Measurements from ENCODE around the gene SPOCK1. TPM values are rescaled to one million over a fixed set of nuclear protein-coding genes. Genes with fewer than 3 reads are reported as not detected.

Gene SPOCK1
- total and polyA plus RNA-seq, 8 donors = 0.46 to 15.6 (median 9.2) TPM

DNA sequence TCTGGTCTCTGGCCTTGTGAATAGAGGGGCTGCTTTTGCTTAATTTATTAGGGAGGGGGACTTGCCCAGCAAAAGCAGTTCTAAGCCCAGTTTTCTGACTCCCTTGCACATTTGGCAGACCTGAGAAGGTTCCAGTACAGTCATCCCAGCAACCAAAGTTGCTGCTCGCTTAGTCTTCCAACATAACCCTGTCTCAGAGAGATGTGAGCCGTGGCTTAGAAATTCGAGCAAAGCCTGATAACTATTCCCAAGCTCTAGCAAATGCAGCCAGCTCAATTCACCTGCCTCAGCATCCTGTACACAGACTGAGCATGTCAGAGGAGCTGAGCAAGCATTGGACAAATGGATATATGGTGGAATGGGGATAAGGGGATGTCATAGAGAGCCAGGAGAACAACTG is 401.9 kb downstream of the SPOCK1 start:
- TF ChIP-seq POLR2A (IDR thresholded peaks at IDR 0.05) (no peak), POLR2AphosphoS5 (IDR thresholded peaks at IDR 0.05) (no peak), EP300 (IDR thresholded peaks at IDR 0.05) (no peak)
- TF ChIP-seq, protein P1, sequence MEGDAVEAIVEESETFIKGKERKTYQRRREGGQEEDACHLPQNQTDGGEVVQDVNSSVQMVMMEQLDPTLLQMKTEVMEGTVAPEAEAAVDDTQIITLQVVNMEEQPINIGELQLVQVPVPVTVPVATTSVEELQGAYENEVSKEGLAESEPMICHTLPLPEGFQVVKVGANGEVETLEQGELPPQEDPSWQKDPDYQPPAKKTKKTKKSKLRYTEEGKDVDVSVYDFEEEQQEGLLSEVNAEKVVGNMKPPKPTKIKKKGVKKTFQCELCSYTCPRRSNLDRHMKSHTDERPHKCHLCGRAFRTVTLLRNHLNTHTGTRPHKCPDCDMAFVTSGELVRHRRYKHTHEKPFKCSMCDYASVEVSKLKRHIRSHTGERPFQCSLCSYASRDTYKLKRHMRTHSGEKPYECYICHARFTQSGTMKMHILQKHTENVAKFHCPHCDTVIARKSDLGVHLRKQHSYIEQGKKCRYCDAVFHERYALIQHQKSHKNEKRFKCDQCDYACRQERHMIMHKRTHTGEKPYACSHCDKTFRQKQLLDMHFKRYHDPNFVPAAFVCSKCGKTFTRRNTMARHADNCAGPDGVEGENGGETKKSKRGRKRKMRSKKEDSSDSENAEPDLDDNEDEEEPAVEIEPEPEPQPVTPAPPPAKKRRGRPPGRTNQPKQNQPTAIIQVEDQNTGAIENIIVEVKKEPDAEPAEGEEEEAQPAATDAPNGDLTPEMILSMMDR (IDR thresholded peaks at IDR 0.05) = no peak
- Histone ChIP-seq H3K36me3 (no peaks in the 10 kb centered on the region), H3K27me3 (no peaks in the 10 kb centered on the region), H3K27ac (no peak overlapping the region), H3K4me1 (no peaks in the 10 kb centered on the region), H3K9me3 (no peaks in the 10 kb centered on the region), H3K4me3 (no peak overlapping the region)
- 76 to 94% (median 92%) methylated on average over 3 of the region's 3 CpGs for WGBS, 5 donors
- no peak for DNase-seq
- intact Hi-C loops (cut with DNase I; ENCODE audit: low total_unique reads) = no loop called here

DNA sequence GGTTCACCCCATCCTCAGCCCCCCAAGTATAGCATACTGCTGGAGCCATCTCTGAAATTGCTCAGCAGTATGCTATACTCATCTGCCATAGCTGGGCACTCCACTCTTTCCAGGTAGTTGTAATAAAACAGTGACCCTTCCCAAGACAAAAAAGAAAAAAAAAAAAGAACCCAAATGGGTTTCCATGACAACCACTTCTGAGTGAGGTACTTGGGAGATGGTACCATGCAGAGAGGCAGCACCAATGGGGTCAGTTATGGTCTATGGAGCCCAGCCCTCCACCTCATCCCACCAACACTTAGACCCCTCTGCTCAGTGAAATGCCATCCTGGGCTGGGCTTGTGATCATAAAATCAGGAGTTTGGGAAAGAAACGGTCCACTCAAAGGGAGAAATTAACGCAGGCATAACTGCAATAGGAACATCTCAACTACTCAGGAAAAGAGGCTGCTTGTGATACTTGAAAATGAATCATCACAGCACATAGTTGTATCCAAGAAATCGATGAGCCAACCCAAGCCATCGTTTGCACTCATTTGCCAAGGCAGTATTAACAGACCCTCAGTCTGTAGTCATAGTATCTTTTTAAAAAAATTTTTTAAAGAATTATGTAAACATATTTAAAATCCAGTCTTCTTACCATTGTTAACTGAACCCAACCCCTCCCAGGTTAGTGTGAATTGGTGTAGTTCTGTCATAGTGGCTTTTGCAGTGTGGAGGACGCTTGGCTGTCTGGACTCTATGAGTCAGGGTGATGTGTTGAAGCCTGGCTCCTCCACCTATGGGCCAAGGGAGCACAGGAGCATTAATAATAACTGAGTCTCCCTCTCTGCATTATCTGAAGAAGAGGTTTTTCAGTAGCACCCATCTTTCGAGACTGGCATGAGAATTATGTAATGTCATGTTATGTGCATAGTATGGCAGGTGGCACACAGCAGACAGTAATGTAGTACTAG is 402.7 kb downstream of the SPOCK1 start:
- Histone ChIP-seq H3K4me3 (no peak overlapping the region), H3K27me3 (no peaks in the 10 kb centered on the region), H3K27ac (no peak overlapping the region), H3K9me3 (no peaks in the 10 kb centered on the region), H3K4me1 (no peaks in the 10 kb centered on the region), H3K36me3 (no peaks in the 10 kb centered on the region)
- no peak for TF ChIP-seq EP300 (IDR thresholded peaks at IDR 0.05)
- TF ChIP-seq POLR2A (IDR thresholded peaks at IDR 0.05) = no peak
- no peak for TF ChIP-seq POLR2AphosphoS5 (IDR thresholded peaks at IDR 0.05)
- TF ChIP-seq, protein P1 (IDR thresholded peaks at IDR 0.05) = no peak
- WGBS, 5 donors = 84 to 89% (median 89%) methylated on average over 6 of the region's 6 CpGs
- DNase-seq = no peak
- intact Hi-C loops (cut with DNase I; ENCODE audit: low total_unique reads) = no loop called here

DNA sequence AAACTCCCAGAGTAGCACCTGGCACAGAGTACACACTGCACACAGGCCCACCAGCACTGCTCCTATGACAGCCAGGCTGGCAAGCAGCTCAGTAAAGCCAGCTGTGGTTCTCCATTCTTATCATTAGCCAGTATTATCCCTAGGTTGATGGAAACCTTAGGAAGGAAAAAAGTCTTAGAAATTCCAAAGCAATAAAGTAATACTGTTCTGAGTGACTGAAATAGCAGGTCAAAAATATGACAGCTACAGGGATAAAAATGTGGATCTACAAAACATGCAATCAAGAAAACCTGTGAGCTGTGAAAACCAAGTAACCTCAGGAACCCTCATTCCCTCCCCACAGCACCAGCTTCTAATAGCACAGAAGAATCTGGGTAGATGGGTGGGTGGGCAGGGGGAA is 403.5 kb downstream of the SPOCK1 start:
- Histone ChIP-seq H3K4me1 (no peaks in the 10 kb centered on the region), H3K9me3 (no peaks in the 10 kb centered on the region), H3K27ac (no peak overlapping the region), H3K27me3 (no peaks in the 10 kb centered on the region), H3K4me3 (no peak overlapping the region), H3K36me3 (no peaks in the 10 kb centered on the region)
- intact Hi-C loops (cut with DNase I; ENCODE audit: low total_unique reads) = no loop called here
- DNase-seq = no peak
- TF ChIP-seq POLR2AphosphoS5 (IDR thresholded peaks at IDR 0.05) (no peak), EP300 (IDR thresholded peaks at IDR 0.05) (no peak), POLR2A (IDR thresholded peaks at IDR 0.05) (no peak)
- TF ChIP-seq, protein P1 (IDR thresholded peaks at IDR 0.05) = no peak

DNA sequence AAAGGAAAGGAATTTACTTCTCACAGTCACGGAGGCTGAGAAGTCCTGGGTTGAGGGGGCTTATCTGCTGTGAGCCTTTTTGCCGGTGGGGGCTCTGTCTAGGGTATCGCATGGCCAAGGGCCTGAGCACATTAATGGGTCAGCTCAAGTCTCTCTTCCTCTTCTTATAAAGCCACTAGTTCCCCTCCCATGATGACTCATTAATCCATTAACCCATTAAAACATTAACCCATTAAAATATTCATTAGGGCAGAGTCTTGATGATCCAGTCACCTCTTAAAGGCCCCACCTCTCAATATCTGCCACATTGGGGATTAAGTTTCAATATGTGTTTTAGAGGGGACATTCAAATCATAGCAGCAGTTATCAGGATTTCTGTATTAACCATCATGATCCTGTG is 406.3 kb downstream of the SPOCK1 start:
- Histone ChIP-seq H3K4me1 (no peaks in the 10 kb centered on the region), H3K27ac (no peak overlapping the region), H3K4me3 (no peak overlapping the region), H3K36me3 (no peaks in the 10 kb centered on the region), H3K9me3 (no peaks in the 10 kb centered on the region), H3K27me3 (no peaks in the 10 kb centered on the region)
- DNase-seq = no peak
- intact Hi-C loops (cut with DNase I; ENCODE audit: low total_unique reads) = no loop called here
- no peak for TF ChIP-seq EP300 (IDR thresholded peaks at IDR 0.05)
- TF ChIP-seq POLR2A (IDR thresholded peaks at IDR 0.05) = no peak
- TF ChIP-seq, protein P1 (IDR thresholded peaks at IDR 0.05) = no peak
- no peak for TF ChIP-seq POLR2AphosphoS5 (IDR thresholded peaks at IDR 0.05)
- 76 to 85% (median 79%) methylated on average over 3 of the region's 3 CpGs for WGBS, 5 donors

Measured in stomach (tissue), 9 donors.